Mucosa of descending colon (tissue), 3 donors: ENCODE measurements around the gene RTRAF. TPM values are rescaled to one million over a fixed set of nuclear protein-coding genes. Genes with fewer than 3 reads are reported as not detected.

Experiments used
- ATAC-seq: fragments of 200-7000 bp; cut with Tn5 transposase; one replicate; pipeline ENCODE4 v1.9.1; 2020; ENCODE audit warnings: mild to moderate bottlenecking, moderate library complexity
- DNase-seq, 3 donors: peaks; one replicate each; pipeline ENCODE4 v3.0.0-alpha.2; 2020
- H3K36me3 ChIP-seq: fragments of 200-600 bp; one replicate; pipeline ENCODE4 v1.8.0; 2021; ENCODE audit warnings: low read depth, mild to moderate bottlenecking
- H3K4me1 ChIP-seq: fragments of 200-600 bp; one replicate; pipeline ENCODE4 v1.8.0; 2021; ENCODE audit warnings: low read depth, mild to moderate bottlenecking
- H3K4me3 ChIP-seq: fragments of 200-600 bp; one replicate; pipeline ENCODE4 v1.8.0; 2021; ENCODE audit warnings: mild to moderate bottlenecking
- H3K9me3 ChIP-seq: fragments of 200-600 bp; one replicate; pipeline ENCODE4 v1.8.0; 2021; ENCODE audit warnings: mild to moderate bottlenecking
- CTCF ChIP-seq: fragments of 200-600 bp; IDR thresholded peaks from one replicate; pipeline ENCODE4 v1.8.0; 2022; ENCODE audit warnings: antibody characterized with exemption, mild to moderate bottlenecking
- intact Hi-C, 2 donors: fragments of 100-400 bp; cut with DNase I in 1 of 2; cut with micrococcal nuclease in 1 of 2; formaldehyde crosslinking; loops; one replicate each; pipeline versions ENCODE4 v1.11.0 to v1.11.1; 2022; cut with DNase I, micrococcal nuclease
- total RNA-seq, 3 donors: library from RNA; stranded (reverse); fragmentation: NEBNext Ultra II Directional in 2 of 3; extraction: Animal tissue kit (Norgen Biotek cat#: 25700) in 2 of 3; gene quantifications; one replicate each; pipeline versions ENCODE4 v1.2.1 to v1.2.4, GENCODE V29; 2021 to 2023
- donor health status: DM: no; HTN: no; CAD: no; lungs with moderate emphysema.
- donor health status: DM: no; HTN: no; CAD: no.
- donor health status: DM: no; HTN: yes; CAD: no.

RTRAF gene
- total RNA-seq, 3 donors from 2014 or later, result 108 to 140 (median 131) TPM

- no peak overlapping the region for H3K4me3 ChIP-seq
These were observed 30.9 kb downstream of the RTRAF start for GRCh38 chr14:52020161-52020714.

GRCh38 chr14:52020866-52021717 is 31.7 kb downstream of the RTRAF start:
- no peak for TF ChIP-seq CTCF
- intact Hi-C loops, result no loop called here
- Histone ChIP-seq H3K4me3 (no peak overlapping the region), H3K36me3 (no peaks in the 10 kb centered on the region), H3K4me1 (peaks cover 29% of the 10 kb centered on the region), H3K9me3 (no peaks in the 10 kb centered on the region)
- DNase-seq, result peak in 1 of 3 donors; percentile 50
- peak; percentile 66 for ATAC-seq

More at GRCh38 chr14:52020161-52020714, 30.9 kb downstream of the RTRAF start:
- DNase-seq (no peak), ATAC-seq (peak; percentile 75)
- no peaks in the 10 kb centered on the region for H3K36me3 ChIP-seq
- TF ChIP-seq CTCF, result no peak
- peaks cover 29% of the 10 kb centered on the region for H3K4me1 ChIP-seq
- H3K9me3 ChIP-seq, result no peaks in the 10 kb centered on the region
- intact Hi-C loops, result no loop called here

- Histone ChIP-seq H3K36me3 (no peaks in the 10 kb centered on the region), H3K4me3 (no peak overlapping the region), H3K9me3 (no peaks in the 10 kb centered on the region), H3K4me1 (peaks cover 29% of the 10 kb centered on the region)
- DNase-seq (no peak), ATAC-seq (no peak)
- intact Hi-C loops, result no loop called here
- no peak for TF ChIP-seq CTCF
These were observed 32.7 kb downstream of the RTRAF start for GRCh38 chr14:52021957-52022600.

- no peak overlapping the region for H3K4me3 ChIP-seq
- no peak for DNase-seq
- H3K9me3 ChIP-seq, result no peaks in the 10 kb centered on the region
- H3K36me3 ChIP-seq, result no peaks in the 10 kb centered on the region
- no peak for TF ChIP-seq CTCF
- ATAC-seq, result no peak
- intact Hi-C loops, result no loop called here
- peaks cover 28% of the 10 kb centered on the region for H3K4me1 ChIP-seq
These were observed 34.2 kb downstream of the RTRAF start for GRCh38 chr14:52023518-52023917.

GRCh38 chr14:52025310-52025709 is 36.0 kb downstream of the RTRAF start:
- no peak for TF ChIP-seq CTCF
- Histone ChIP-seq H3K4me1 (peaks cover 16% of the 10 kb centered on the region), H3K4me3 (no peak overlapping the region), H3K9me3 (no peaks in the 10 kb centered on the region), H3K36me3 (no peaks in the 10 kb centered on the region)
- DNase-seq (no peak), ATAC-seq (no peak)
- intact Hi-C loops, result no loop called here
